Activated CD8-positive, alpha-beta memory T cell treated with anti-CD3 and anti-CD28 coated beads, Interleukin-2, amount 10 ng/mL, durations not matched to agents 7 days and 5 days (primary cell): ENCODE measurements around the gene TBXAS1. TPM values are rescaled to one million over a fixed set of nuclear protein-coding genes. Genes with fewer than 3 reads are reported as not detected.

ENCODE experiments used
- ATAC-seq: fragments of 150-1000 bp; cut with Tn5 transposase; one replicate; pipeline ENCODE4 v1.10.0; 2021; ENCODE audit warnings: moderate library complexity
- CTCF ChIA-PET: fragments of 350-600 bp; sonication (Branson Sonifier 250); formaldehyde crosslinking; loops from one replicate; lab custom pipeline; 2021; ENCODE audit warnings: antibody characterized with exemption; lab: Charles Lee
- DNase-seq: peaks from one replicate; pipeline ENCODE4 v3.0.0-alpha.2; 2020
- H3K27ac Mint-ChIP-seq: one replicate; pipeline ENCODE4 v1.8.0; 2021; ENCODE audit warnings: mild to moderate bottlenecking, mixed read lengths
- H3K27me3 Mint-ChIP-seq: one replicate; pipeline ENCODE4 v1.8.0; 2021; ENCODE audit warnings: mixed read lengths
- H3K36me3 Mint-ChIP-seq: one replicate; pipeline ENCODE4 v1.8.0; 2021; ENCODE audit warnings: mild to moderate bottlenecking, mixed read lengths
- H3K4me1 Mint-ChIP-seq: one replicate; pipeline ENCODE4 v1.8.0; 2021; ENCODE audit warnings: mixed read lengths
- H3K4me3 Mint-ChIP-seq: one replicate; pipeline ENCODE4 v1.8.0; 2021; ENCODE audit warnings: mild to moderate bottlenecking, moderate library complexity, mixed read lengths
- H3K9me3 Mint-ChIP-seq: one replicate; pipeline ENCODE4 v1.8.0; 2022; ENCODE audit warnings: low read depth, mixed read lengths
- total RNA-seq, 2 experiments: library from RNA; stranded (reverse); gene quantifications; one replicate each; pipeline ENCODE4 v1.2.3, GENCODE V29; 2021

The TBXAS1 gene
- total RNA-seq, 2 experiments from 2014 or later, result 1.7 to 3.9 TPM

DNA sequence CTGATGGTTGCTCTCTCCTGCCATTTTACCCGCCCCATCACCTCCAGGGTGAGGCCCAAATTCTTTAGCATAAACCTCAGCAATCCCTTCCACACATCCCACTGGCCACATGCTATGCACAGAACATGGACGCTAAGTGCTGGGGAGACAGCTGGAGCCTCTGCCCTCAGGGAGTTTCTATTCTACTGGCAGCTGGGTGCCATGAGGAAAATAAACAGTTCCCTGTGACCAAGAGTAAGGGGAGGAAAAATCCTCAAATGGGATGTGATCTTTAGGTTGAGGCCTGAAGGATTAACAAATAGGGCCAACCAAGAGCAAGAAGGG lies 232.5 kb downstream of the TBXAS1 start:
- peaks cover 59% of the 10 kb centered on the region for H3K36me3 Mint-ChIP-seq
- H3K4me3 Mint-ChIP-seq, result peak overlapping the region; percentile 87
- no peaks in the 10 kb centered on the region for H3K27me3 Mint-ChIP-seq
- peak overlapping the region; percentile 94 for H3K27ac Mint-ChIP-seq
- peaks cover 49% of the 10 kb centered on the region for H3K4me1 Mint-ChIP-seq
- no peak for DNase-seq
- CTCF ChIA-PET, result no interaction called here
- no peak for ATAC-seq
- H3K9me3 Mint-ChIP-seq, result peaks cover 9% of the 10 kb centered on the region

GRCh38 chr7:140062118-140062527 lies 233.1 kb downstream of the TBXAS1 start:
- H3K4me1 Mint-ChIP-seq, result peaks cover 44% of the 10 kb centered on the region
- H3K9me3 Mint-ChIP-seq, result peaks cover 13% of the 10 kb centered on the region
- H3K36me3 Mint-ChIP-seq, result peaks cover 59% of the 10 kb centered on the region
- peak overlapping the region; percentile 87 for H3K4me3 Mint-ChIP-seq
- peak; percentile 27 for ATAC-seq
- CTCF ChIA-PET, result no interaction called here
- H3K27me3 Mint-ChIP-seq, result no peaks in the 10 kb centered on the region
- peak; percentile 63 for DNase-seq
- H3K27ac Mint-ChIP-seq, result peak overlapping the region; percentile 94

DNA sequence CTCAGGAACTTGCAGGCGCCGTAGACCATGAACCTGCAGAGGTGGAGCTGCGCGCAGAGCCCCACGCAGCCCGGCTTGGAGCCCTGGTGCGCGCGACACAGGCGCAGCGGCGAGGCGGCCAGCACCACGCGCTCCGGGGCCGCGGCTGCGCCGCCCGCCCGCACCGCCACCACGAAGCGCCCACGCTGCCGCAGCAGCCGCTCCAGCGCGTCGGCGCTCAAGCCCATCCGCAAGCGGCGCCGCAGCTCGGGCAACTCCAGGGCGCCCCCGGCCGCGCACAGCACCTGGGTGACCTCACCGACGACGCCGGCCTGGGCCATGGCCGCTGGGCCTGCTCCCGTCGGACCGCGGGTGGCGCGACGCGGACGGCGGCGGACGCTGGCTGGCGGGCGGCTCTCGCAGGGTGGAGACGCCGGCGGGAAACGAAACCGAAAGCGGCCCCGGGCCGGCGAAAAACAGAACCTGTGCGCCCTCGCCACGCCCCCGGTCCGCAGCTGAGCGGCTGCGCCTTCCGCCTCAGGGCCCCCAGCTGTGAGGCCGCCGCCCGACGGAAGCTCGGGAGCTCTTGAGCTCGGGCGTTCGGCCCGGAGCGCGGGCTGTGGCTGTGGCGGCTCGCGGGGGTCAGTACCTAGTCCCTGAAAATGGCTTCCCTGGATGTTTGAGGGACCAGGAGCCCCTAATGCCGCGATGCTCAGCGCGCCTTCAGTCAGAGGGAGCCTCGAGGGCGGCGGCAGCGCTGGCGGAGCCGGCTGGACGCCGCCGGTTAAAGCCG lies 233.7 kb downstream of the TBXAS1 start, which contains the start of gene PARP12:
Gene PARP12, minus strand, starts transcription at position 424 of the 772 bp plus-strand sequence. Its CDS starts 104 bp downstream, at position 320.
- peak within 1 kb of the TSS; percentile 94 for H3K27ac Mint-ChIP-seq
- ATAC-seq, result peak; percentile 92
- CTCF ChIA-PET, result interaction anchor here (1.1 to 1.3 kb wide), 2 partner anchors 8 to 242 kb away, joined by 3 to 4 read pairs; no protein-coding TSS in a partner anchor
- peaks cover 56% of the 10 kb centered on the region for H3K36me3 Mint-ChIP-seq
- H3K4me1 Mint-ChIP-seq, result peaks cover 41% of the 10 kb centered on the region
- H3K27me3 Mint-ChIP-seq, result no peaks in the 10 kb centered on the region
- DNase-seq, result peak; percentile 95
- peaks cover 16% of the 10 kb centered on the region for H3K9me3 Mint-ChIP-seq
- H3K4me3 Mint-ChIP-seq, result peak within 1 kb of the TSS; percentile 87

DNA sequence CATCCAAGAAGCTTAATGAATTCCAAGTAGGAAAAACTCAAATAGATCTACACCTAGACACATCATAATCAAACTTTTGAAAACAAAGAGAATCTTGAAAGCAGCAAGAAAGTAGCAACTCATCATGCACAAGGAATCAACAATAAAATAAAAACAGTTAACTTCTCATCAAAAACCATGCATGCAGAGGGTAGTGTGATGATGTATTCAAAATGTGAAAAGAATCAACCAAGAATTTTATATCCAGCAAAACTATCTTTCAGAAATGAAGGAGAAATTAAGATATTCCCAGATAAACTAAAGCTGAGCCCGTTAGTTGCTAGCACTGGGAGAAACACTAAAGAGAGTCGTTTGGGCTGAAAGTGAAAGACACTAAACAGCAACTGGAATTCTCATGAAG lies 238.0 kb downstream of the TBXAS1 start:
- CTCF ChIA-PET, result no interaction called here
- H3K27ac Mint-ChIP-seq, result no peak overlapping the region

DNA sequence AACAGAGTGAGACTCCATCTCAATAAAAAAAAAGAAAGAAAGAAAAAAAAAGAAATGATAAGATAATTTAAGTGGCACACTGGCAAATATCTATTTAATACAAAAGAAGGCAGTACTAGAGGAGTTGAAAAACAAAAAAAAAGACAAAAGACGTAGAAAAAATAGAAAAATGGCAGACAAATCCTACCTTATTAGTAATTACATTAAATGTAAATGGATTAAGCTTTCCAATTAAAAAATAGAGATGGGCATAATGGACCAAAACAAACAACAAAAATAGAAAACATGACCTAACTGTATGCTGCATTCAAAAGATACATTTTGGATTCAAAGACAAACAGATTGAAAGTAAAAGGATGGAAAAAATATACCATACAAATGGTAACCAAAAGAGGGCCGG lies 239.0 kb downstream of the TBXAS1 start:
- Mint-ChIP-seq H3K27ac (no peak overlapping the region), H3K27me3 (peaks cover 4% of the 10 kb centered on the region), H3K4me3 (no peak overlapping the region), H3K36me3 (peaks cover 27% of the 10 kb centered on the region), H3K4me1 (peaks cover 7% of the 10 kb centered on the region), H3K9me3 (peaks cover 24% of the 10 kb centered on the region)
- CTCF ChIA-PET, result no interaction called here
- ATAC-seq (no peak), DNase-seq (no peak)

More for the DNA sequence above, 238.0 kb downstream of the TBXAS1 start:
- Mint-ChIP-seq H3K4me1 (peaks cover 7% of the 10 kb centered on the region), H3K9me3 (peaks cover 24% of the 10 kb centered on the region), H3K27me3 (peaks cover under 1% of the 10 kb centered on the region), H3K36me3 (peaks cover 27% of the 10 kb centered on the region), H3K4me3 (no peak overlapping the region)
- no peak for ATAC-seq
- DNase-seq, result no peak

- H3K4me1 Mint-ChIP-seq, result no peaks in the 10 kb centered on the region
- H3K27me3 Mint-ChIP-seq, result peaks cover 8% of the 10 kb centered on the region
- peaks cover 25% of the 10 kb centered on the region for H3K36me3 Mint-ChIP-seq
- DNase-seq (no peak), ATAC-seq (no peak)
- H3K4me3 Mint-ChIP-seq, result no peak overlapping the region
- H3K27ac Mint-ChIP-seq, result no peak overlapping the region
- H3K9me3 Mint-ChIP-seq, result peaks cover 24% of the 10 kb centered on the region
- CTCF ChIA-PET, result no interaction called here
Observed at GRCh38 chr7:140069298-140069949, 240.4 kb downstream of the TBXAS1 start.

Other genes with a start within 250 kb of the TBXAS1 start
- 10 to 100 TPM; 20.2 to 21.4 TPM for gene HIPK2, start 51.3 kb upstream of the TBXAS1 start, total RNA-seq
- gene PARP12, start 233.7 kb downstream of the TBXAS1 start, total RNA-seq, result 100 to 1,000 TPM; 104 to 215 TPM